Astrocyte (in vitro differentiated cells and primary cell): Measurements from ENCODE around the gene CACNA1C. TPM values are rescaled to one million over a fixed set of nuclear protein-coding genes. Genes with fewer than 3 reads are reported as not detected.

Experiments used
- DNase-seq: peaks from one replicate; pipeline ENCODE4 v3.0.0-alpha.2; 2010; ENCODE audit warnings: low read depth
- FAIRE-seq: peaks from 2 replicates; lab custom pipeline; 2011; peaks lifted over from hg19 to GRCh38; lab: Jason Lieb, UNC
- H2AFZ ChIP-seq: 2 replicates; pipeline ENCODE4 v1.6.0; 2012; ENCODE audit warnings: low read depth, low read length, inconsistent platforms
- H3K27ac ChIP-seq: 2 replicates; pipeline ENCODE4 v1.5.1; 2011; ENCODE audit warnings: low read depth, low read length, inconsistent platforms
- H3K27me3 ChIP-seq: 2 replicates; pipeline ENCODE4 v1.6.0; 2011; ENCODE audit warnings: low read length, inconsistent platforms; ENCODE audit not compliant: insufficient read depth
- H3K36me3 ChIP-seq: 2 replicates; pipeline ENCODE4 v1.5.1; 2011; ENCODE audit warnings: low read length, inconsistent platforms; ENCODE audit not compliant: insufficient read depth
- H3K4me1 ChIP-seq: 2 replicates; pipeline ENCODE4 v1.5.1; 2011; ENCODE audit warnings: low read length, inconsistent platforms; ENCODE audit not compliant: insufficient read depth
- H3K4me2 ChIP-seq: 2 replicates; pipeline ENCODE4 v1.6.0; 2012; ENCODE audit warnings: low read length, inconsistent platforms
- H3K4me3 ChIP-seq: 2 replicates; pipeline ENCODE4 v1.5.1; 2011; ENCODE audit warnings: low read depth, mild to moderate bottlenecking, low read length, inconsistent platforms; ENCODE audit not compliant: insufficient read depth
- H3K79me2 ChIP-seq: 2 replicates; pipeline ENCODE4 v1.6.0; 2012; ENCODE audit warnings: mild to moderate bottlenecking, low read length, inconsistent platforms; ENCODE audit not compliant: insufficient read depth
- H3K9ac ChIP-seq: 2 replicates; pipeline ENCODE4 v1.6.0; 2012; ENCODE audit warnings: mild to moderate bottlenecking, low read length, inconsistent platforms
- H3K9me3 ChIP-seq: 2 replicates; pipeline ENCODE4 v1.5.1; 2012; ENCODE audit warnings: low read depth, mild to moderate bottlenecking, low read length, inconsistent platforms; ENCODE audit not compliant: insufficient read depth
- H4K20me1 ChIP-seq: 2 replicates; pipeline ENCODE4 v1.6.0; 2012; ENCODE audit warnings: low read length, inconsistent platforms; ENCODE audit not compliant: insufficient read depth
- H3K27ac Mint-ChIP-seq: one replicate; pipeline ENCODE4 v1.8.0; 2021; ENCODE audit warnings: mild to moderate bottlenecking, mixed read lengths; ENCODE audit not compliant: unreplicated experiment
- H3K27me3 Mint-ChIP-seq: one replicate; pipeline ENCODE4 v1.8.0; 2021; ENCODE audit warnings: low read depth, mixed read lengths; ENCODE audit not compliant: unreplicated experiment
- H3K36me3 Mint-ChIP-seq: one replicate; pipeline ENCODE4 v1.8.0; 2021; ENCODE audit warnings: low read depth, mixed read lengths; ENCODE audit not compliant: unreplicated experiment
- H3K4me1 Mint-ChIP-seq: one replicate; pipeline ENCODE4 v1.8.0; 2021; ENCODE audit warnings: low read depth, mixed read lengths; ENCODE audit not compliant: unreplicated experiment
- H3K4me3 Mint-ChIP-seq: one replicate; pipeline ENCODE4 v1.8.0; 2021; ENCODE audit warnings: mild to moderate bottlenecking, moderate library complexity, mixed read lengths; ENCODE audit not compliant: unreplicated experiment
- H3K9me3 Mint-ChIP-seq: one replicate; pipeline ENCODE4 v1.8.0; 2021; ENCODE audit warnings: mild to moderate bottlenecking, mixed read lengths; ENCODE audit not compliant: unreplicated experiment
- CTCF ChIP-seq: IDR thresholded peaks from 2 replicates; pipeline ENCODE4 v1.5.1; 2011; ENCODE audit warnings: low read depth, mild to moderate bottlenecking, inconsistent platforms, low read length, moderate library complexity; ENCODE audit not compliant: insufficient read depth
- EZH2 ChIP-seq: IDR thresholded peaks from 2 replicates; pipeline ENCODE4 v1.6.1; 2012; ENCODE audit warnings: mild to moderate bottlenecking, low read length, inconsistent platforms; ENCODE audit not compliant: insufficient read depth
- total RNA-seq: library from RNA; stranded (reverse); gene quantifications from 2 replicates; pipeline ENCODE4 v1.2.1, GENCODE V29; 2021

The CACNA1C gene
- total RNA-seq, 1 donor from 2014 or later: 2.1 TPM

- no peak for DNase-seq
- no peak for FAIRE-seq
- no peaks in the 10 kb centered on the region for H3K27me3 ChIP-seq
Measured at GRCh38 chr12:2118481-2119255, 65.9 kb downstream of the CACNA1C start.

GRCh38 chr12:2119266-2119665 is 66.5 kb downstream of the CACNA1C start:
- TF ChIP-seq EZH2 (no peak), CTCF (no peak)
- H3K4me3 ChIP-seq: no peak overlapping the region
- Mint-ChIP-seq H3K36me3 (peaks cover 7% of the 10 kb centered on the region), H3K4me1 (no peaks in the 10 kb centered on the region), H3K9me3 (peaks cover 4% of the 10 kb centered on the region), H3K27ac (no peak overlapping the region), H3K27me3 (peaks cover 17% of the 10 kb centered on the region), H3K4me3 (no peak overlapping the region)
- DNase-seq (no peak), FAIRE-seq (no peak)
- H3K36me3 ChIP-seq: no peaks in the 10 kb centered on the region
- no peaks in the 10 kb centered on the region for H3K79me2 ChIP-seq
- no peak overlapping the region for H2AFZ ChIP-seq
- H3K27me3 ChIP-seq: no peaks in the 10 kb centered on the region
- no peak overlapping the region for H3K4me2 ChIP-seq
- no peaks in the 10 kb centered on the region for H3K9me3 ChIP-seq
- no peaks in the 10 kb centered on the region for H4K20me1 ChIP-seq
- no peak overlapping the region for H3K27ac ChIP-seq
- no peak overlapping the region for H3K9ac ChIP-seq
- no peaks in the 10 kb centered on the region for H3K4me1 ChIP-seq

More at GRCh38 chr12:2118481-2119255, 65.9 kb downstream of the CACNA1C start:
- Mint-ChIP-seq H3K27me3 (peaks cover 13% of the 10 kb centered on the region), H3K4me1 (no peaks in the 10 kb centered on the region), H3K9me3 (peaks cover 3% of the 10 kb centered on the region), H3K27ac (no peak overlapping the region), H3K4me3 (no peak overlapping the region), H3K36me3 (peaks cover 7% of the 10 kb centered on the region)
- Histone ChIP-seq H3K4me3 (no peak overlapping the region), H4K20me1 (no peaks in the 10 kb centered on the region), H3K4me2 (no peak overlapping the region), H3K9ac (no peak overlapping the region), H3K4me1 (no peaks in the 10 kb centered on the region), H3K9me3 (no peaks in the 10 kb centered on the region), H3K79me2 (no peaks in the 10 kb centered on the region), H3K27ac (no peak overlapping the region), H3K36me3 (no peaks in the 10 kb centered on the region), H2AFZ (no peak overlapping the region)
- TF ChIP-seq EZH2: no peak
- TF ChIP-seq CTCF: no peak
